GM10248 (cell line): ENCODE measurements around the gene KIF5A.

ENCODE experiments used
- CTCF ChIA-PET: fragments of 300-600 bp; sonication (Branson Sonifier 250); formaldehyde crosslinking; extraction: SDS; loops from one replicate; lab custom pipeline; 2021; ENCODE audit warnings: antibody characterized with exemption; lab: Yijun Ruan, JAX
- POLR2A ChIA-PET: fragments of 350-650 bp; sonication (Branson Sonifier 250); formaldehyde crosslinking; extraction: SDS; loops from one replicate; lab custom pipeline; 2020; ENCODE audit warnings: antibody characterized with exemption; lab: Yijun Ruan, JAX
- DNase-seq: peaks from one replicate; pipeline ENCODE4 v3.0.0; 2012; ENCODE audit errors: extremely low spot score
- TF ChIP-seq, protein P1 (sequence below): IDR thresholded peaks from 2 replicates; pipeline ENCODE4 v1.5.1; 2012; ENCODE audit warnings: mild to moderate bottlenecking, low read depth; ENCODE audit errors: extremely low read depth, missing control alignments, control extremely low read depth

Gene KIF5A

DNA sequence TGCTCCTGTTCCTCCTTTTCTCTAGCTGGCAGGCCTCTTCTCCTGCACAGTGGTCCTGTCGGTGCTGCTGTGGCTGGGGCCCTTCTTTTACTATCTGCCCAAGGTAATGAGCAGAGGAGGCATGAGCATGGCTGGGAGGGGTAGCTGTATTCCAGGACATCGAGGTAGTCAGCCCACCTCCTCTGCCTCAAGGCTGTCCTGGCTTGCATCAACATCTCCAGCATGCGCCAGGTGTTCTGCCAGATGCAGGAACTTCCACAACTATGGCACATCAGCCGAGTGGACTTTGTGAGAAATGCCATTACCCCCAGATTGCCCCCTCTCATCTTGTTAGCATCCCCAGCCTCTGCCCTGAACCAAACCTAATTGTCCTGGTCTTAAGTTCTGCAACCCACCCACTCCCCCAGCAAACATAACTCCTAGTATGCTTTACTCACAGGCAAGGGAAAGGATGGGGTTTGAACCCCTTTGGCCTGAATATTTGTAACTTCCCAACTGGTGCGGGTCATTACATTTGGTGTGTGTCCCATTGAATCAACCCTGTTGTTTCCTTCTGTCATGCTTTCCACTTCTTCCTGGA is 74.1 kb downstream of the KIF5A start:
- DNase-seq = no peak
- TF ChIP-seq, protein P1, sequence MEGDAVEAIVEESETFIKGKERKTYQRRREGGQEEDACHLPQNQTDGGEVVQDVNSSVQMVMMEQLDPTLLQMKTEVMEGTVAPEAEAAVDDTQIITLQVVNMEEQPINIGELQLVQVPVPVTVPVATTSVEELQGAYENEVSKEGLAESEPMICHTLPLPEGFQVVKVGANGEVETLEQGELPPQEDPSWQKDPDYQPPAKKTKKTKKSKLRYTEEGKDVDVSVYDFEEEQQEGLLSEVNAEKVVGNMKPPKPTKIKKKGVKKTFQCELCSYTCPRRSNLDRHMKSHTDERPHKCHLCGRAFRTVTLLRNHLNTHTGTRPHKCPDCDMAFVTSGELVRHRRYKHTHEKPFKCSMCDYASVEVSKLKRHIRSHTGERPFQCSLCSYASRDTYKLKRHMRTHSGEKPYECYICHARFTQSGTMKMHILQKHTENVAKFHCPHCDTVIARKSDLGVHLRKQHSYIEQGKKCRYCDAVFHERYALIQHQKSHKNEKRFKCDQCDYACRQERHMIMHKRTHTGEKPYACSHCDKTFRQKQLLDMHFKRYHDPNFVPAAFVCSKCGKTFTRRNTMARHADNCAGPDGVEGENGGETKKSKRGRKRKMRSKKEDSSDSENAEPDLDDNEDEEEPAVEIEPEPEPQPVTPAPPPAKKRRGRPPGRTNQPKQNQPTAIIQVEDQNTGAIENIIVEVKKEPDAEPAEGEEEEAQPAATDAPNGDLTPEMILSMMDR = no peak
- ChIA-PET POLR2A (no interaction called here), CTCF (interaction anchor here (1.2 to 8.9 kb wide), 5 partner anchors 9 to 171 kb away, joined by 3 to 155 read pairs (median 6); partner anchors contain the start of gene B4GALNT1)

DNA sequence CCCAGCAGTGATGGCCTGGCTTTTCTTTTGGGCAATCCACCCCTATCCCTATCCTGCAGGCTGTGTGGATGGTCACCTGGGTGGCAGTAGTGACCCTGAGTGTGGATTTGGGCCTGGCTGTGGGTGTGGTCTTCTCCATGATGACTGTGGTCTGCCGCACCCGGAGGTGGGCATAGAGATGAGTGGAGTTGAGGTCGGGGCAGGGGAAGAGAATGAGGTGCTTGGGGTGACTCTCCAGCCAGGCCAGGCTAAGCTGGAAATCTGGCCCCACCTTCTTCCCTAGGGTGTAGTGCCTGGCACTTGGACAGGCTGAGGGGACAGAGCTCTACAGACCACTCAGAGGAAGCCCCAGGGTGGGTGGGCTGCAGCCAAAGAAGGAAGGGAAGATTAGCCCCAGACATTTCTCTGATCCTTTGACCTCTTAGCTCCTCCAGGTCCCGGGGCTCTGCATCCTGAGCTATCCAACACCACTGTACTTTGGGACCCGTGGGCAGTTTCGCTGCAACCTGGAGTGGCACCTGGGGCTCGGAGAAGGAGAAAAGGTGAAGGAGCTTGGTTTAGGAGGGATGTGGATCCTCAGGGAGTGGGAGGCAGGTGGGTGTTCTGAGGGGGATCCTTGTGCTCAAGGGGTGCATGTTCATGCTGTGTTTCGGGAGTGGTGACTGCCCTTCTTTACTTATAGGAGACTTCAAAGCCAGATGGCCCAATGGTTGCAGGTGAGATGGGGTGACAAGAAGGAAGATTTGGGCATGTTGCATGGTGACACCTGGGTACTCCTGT is 74.8 kb downstream of the KIF5A start:
- no peak for DNase-seq
- POLR2A ChIA-PET = interaction anchor here (0.6 kb wide), 1 partner anchor 31 kb away, joined by 6 read pairs; no protein-coding TSS in a partner anchor
- TF ChIP-seq, protein P1 = no peak
- CTCF ChIA-PET = interaction anchor here (0.7 to 8.9 kb wide), 7 partner anchors 8 to 166 kb away, joined by 3 to 155 read pairs (median 5); partner anchors contain the start of genes B4GALNT1 and GLI1

DNA sequence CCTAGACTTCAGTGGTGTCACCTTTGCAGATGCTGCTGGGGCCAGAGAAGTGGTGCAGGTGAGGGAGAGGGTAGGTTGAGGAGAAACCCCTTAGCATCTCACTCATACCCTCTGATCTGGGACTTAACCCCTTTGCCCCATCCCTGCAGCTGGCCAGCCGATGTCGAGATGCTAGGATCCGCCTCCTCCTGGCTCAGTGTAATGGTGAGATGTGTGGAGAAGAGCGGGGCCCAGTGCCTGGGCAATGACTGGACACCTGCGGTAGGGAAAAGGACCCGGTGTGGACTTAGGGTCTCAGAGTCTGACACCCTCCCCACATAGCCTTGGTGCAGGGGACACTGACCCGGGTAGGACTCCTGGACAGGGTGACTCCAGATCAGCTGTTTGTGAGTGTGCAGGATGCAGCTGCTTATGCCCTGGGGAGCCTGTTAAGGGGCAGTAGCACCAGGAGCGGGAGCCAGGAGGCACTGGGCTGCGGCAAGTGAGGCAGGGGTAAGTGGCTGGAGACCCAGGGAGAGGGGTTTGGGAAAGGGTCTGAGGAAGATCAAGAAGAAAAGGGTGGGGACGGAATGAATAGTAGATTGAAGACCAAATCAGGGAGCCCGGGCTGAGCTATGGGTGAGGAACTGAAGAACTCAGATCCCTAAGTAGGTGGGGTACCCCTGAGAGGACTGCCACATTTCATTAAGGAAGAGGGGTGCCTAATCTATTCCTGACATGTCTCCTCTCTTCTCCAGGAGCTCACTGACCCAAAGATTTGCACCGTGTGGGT is 75.6 kb downstream of the KIF5A start:
- POLR2A ChIA-PET = interaction anchor here (0.6 kb wide), 1 partner anchor 32 kb away, joined by 6 read pairs; no protein-coding TSS in a partner anchor
- DNase-seq = no peak
- CTCF ChIA-PET = interaction anchor here (0.7 to 8.9 kb wide), 8 partner anchors 7 to 167 kb away, joined by 3 to 155 read pairs (median 4); partner anchors contain the start of genes B4GALNT1 and GLI1
- TF ChIP-seq, protein P1 = no peak

DNA sequence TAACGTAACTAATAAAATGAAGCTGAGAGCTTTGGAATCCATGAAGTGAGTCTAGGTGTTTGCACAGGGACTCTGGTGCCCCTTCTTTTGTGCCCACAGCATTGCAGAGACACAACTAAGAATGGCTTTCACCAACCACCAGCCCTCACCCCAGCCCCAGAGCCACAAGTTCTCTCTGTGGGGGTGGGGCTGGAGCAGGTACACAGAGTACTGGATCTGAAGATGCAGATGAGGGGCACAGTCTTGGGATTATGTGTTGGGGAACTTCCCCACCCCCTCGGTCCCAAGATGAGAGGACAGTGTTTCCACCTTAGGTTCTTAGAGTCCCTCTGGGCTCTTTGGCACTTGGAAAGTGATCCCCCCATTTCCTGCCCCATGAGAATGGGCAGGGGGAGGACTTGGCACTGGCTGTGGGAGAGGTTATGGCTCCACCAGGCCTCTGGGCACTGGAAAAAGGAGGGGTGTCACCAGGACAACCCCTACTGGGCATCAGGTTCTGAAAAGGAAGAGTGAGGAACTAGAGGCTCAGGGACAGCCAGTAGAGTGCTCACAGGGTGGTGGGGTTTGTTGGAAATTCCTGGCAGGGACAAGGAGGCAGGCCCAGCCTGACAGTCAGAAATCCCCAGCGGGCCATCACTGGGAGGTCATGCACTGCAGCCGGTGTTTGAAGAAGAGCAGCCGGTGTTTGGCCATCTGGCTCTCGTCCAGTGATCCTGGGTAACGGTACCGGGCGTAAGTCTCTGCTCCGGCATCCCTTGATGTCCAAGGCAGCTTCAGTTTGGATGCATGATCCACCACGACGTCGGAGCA is 76.5 kb downstream of the KIF5A start:
- CTCF ChIA-PET = interaction anchor here (0.9 to 8.9 kb wide), 5 partner anchors 10 to 168 kb away, joined by 3 to 155 read pairs (median 8); partner anchors contain the start of gene GLI1
- TF ChIP-seq, protein P1 = no peak
- POLR2A ChIA-PET = no interaction called here
- no peak for DNase-seq

DNA sequence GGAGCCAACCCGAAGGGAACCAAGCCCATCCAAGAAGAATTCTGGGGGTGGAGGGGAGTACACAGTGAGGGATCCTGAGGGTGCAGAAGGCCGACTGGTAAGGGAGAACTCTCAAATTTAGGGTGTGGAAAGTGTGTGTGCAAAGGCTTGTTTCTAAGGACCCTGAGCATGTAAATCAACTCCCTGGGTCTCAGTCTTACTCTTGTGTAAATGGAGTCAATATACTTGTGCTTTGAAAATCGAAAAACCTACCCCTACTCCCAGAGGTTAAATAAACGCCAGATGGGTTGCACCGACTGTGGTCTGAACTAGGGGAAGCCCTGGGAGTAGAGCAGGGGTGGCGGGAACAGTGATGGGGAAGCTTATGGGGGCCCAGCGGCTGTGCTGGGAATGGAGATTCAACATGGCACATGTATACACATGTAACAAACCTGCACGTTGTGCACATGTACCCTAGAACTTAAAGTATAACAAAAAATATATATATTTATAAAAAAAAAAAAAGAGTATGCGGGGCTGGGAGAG is 77.1 kb downstream of the KIF5A start:
- ChIA-PET POLR2A (no interaction called here), CTCF (interaction anchor here (2.4 kb wide), 2 partner anchors 11 to 43 kb away, joined by 8 to 10 read pairs; no protein-coding TSS in a partner anchor)
- TF ChIP-seq, protein P1 = no peak
- DNase-seq = no peak
